H1 (cell line): ENCODE data around the gene PLXNA4. TPM values are rescaled to one million over a fixed set of nuclear protein-coding genes. Genes with fewer than 3 reads are reported as not detected.
A peak's percentile ranks its signal among the peaks of the same experiment; 100 is the strongest.

Source experiments
- CTCF ChIA-PET: fragments of 300-600 bp; sonication (Branson Sonifier 250); formaldehyde crosslinking; loops from one replicate; lab custom pipeline; 2021; ENCODE audit not compliant: partially characterized antibody; lab: Charles Lee
- POLR2A ChIA-PET: fragments of 300-600 bp; sonication (Branson Sonifier 250); formaldehyde crosslinking; loops from one replicate; lab custom pipeline; 2021; ENCODE audit warnings: inconsistent platforms; ENCODE audit not compliant: partially characterized antibody; lab: Charles Lee
- DNase-seq, 2 experiments: peaks; one replicate each; pipeline versions ENCODE4 v3.0.0 to v3.0.0-alpha.2; 2010 to 2022; ENCODE audit warnings: low spot score in 2 of 2, low read depth in 1 of 2, mixed read lengths in 1 of 2
- FAIRE-seq: peaks from 2 replicates; lab custom pipeline; 2011; peaks lifted over from hg19 to GRCh38; lab: Jason Lieb, UNC
- H2AFZ ChIP-seq: 2 replicates; pipeline ENCODE4 v1.8.1; 2012; ENCODE audit warnings: low read length, inconsistent platforms
- H2AK5ac ChIP-seq: 2 replicates; pipeline ENCODE4 v1.6.1; 2013; ENCODE audit warnings: low read depth, low read length
- H2BK120ac ChIP-seq: replicated peaks from 2 replicates; pipeline ENCODE3; 2013; ENCODE audit warnings: low read depth, low read length, inconsistent platforms
- H2BK12ac ChIP-seq: 2 replicates; pipeline ENCODE4 v1.6.1; 2013; ENCODE audit warnings: low read depth, low read length
- H2BK15ac ChIP-seq: 2 replicates; pipeline ENCODE4 v1.6.1; 2013; ENCODE audit warnings: low read length
- H2BK20ac ChIP-seq: 2 replicates; pipeline ENCODE4 v1.6.1; 2013; ENCODE audit warnings: low read length
- H2BK5ac ChIP-seq: 2 replicates; pipeline ENCODE4 v1.6.1; 2013; ENCODE audit warnings: low read depth, low read length
- H3K14ac ChIP-seq: 2 replicates; pipeline ENCODE4 v1.6.1; 2013; ENCODE audit warnings: inconsistent platforms; ENCODE audit not compliant: insufficient read length
- H3K18ac ChIP-seq: 2 replicates; pipeline ENCODE4 v1.6.1; 2013; ENCODE audit warnings: low read length; ENCODE audit errors: extremely low read depth
- H3K23ac ChIP-seq: 2 replicates; pipeline ENCODE4 v1.6.1; 2013; ENCODE audit warnings: inconsistent platforms; ENCODE audit not compliant: insufficient read length
- H3K23me2 ChIP-seq: 2 replicates; pipeline ENCODE4 v1.6.1; 2013; ENCODE audit warnings: low read depth, low read length
- H3K27ac ChIP-seq: 2 replicates; pipeline ENCODE4 v1.6.1; 2011; ENCODE audit warnings: low read depth, low read length, inconsistent platforms
- H3K27me3 ChIP-seq, 4 experiments: replicated peaks in 1 of 4; 1 replicate in 1 of 4; 2 replicates in 3 of 4; pipeline versions ENCODE4 v1.6.1 to v1.8.1; 2011 to 2013; ENCODE audit warnings: low read length in 3 of 4, mild to moderate bottlenecking in 3 of 4, inconsistent platforms in 2 of 4, mixed read lengths in 2 of 4, moderate library complexity in 1 of 4; ENCODE audit not compliant: control insufficient read depth in 3 of 4, insufficient read depth in 3 of 4; ENCODE audit errors: extremely low read depth in 1 of 4
- H3K36me3 ChIP-seq, 4 experiments: 2 replicates each; pipeline versions ENCODE4 v1.6.1 to v1.8.1; 2011 to 2013; ENCODE audit warnings: mild to moderate bottlenecking in 4 of 4, low read length in 3 of 4, moderate library complexity in 2 of 4, control low read depth in 1 of 4, inconsistent platforms in 1 of 4; ENCODE audit not compliant: insufficient read depth in 4 of 4, control insufficient read depth in 2 of 4
- H3K4ac ChIP-seq: replicated peaks from 2 replicates; pipeline ENCODE3; 2013; ENCODE audit warnings: low read length, low read depth, mixed read lengths, inconsistent platforms; ENCODE audit not compliant: insufficient read length
- H3K4me1 ChIP-seq, 4 experiments: replicated peaks in 1 of 4; 1 replicate in 1 of 4; 2 replicates in 3 of 4; pipeline versions ENCODE4 v1.6.1 to v1.8.1; 2011 to 2013; ENCODE audit warnings: low read length in 3 of 4, inconsistent platforms in 2 of 4, mixed read lengths in 1 of 4; ENCODE audit not compliant: insufficient read depth in 4 of 4, control insufficient read depth in 3 of 4
- H3K4me2 ChIP-seq, 2 experiments: 2 replicates each; pipeline versions ENCODE4 v1.6.1 to v1.8.1; 2011 to 2013; ENCODE audit warnings: low read depth in 2 of 2, low read length in 2 of 2, control low read depth in 1 of 2, inconsistent platforms in 1 of 2, mild to moderate bottlenecking in 1 of 2; ENCODE audit not compliant: insufficient read depth in 1 of 2
- H3K4me3 ChIP-seq, 4 experiments: fragments of 200-600, 300-600 bp in 1 of 4; sonication (generic), shearing (Covaris generic), sonication (Bioruptor Twin) in 1 of 4; 2 replicates each; pipeline versions ENCODE4 v1.5.1 to v1.8.1; 2011 to 2016; ENCODE audit warnings: low read length in 4 of 4, low read depth in 3 of 4, control low read depth in 2 of 4, inconsistent platforms in 2 of 4, mild to moderate bottlenecking in 2 of 4, mixed read lengths in 1 of 4, moderate library complexity in 1 of 4; ENCODE audit not compliant: insufficient read depth in 2 of 4; ENCODE audit errors: extremely low read depth in 1 of 4
- H3K56ac ChIP-seq: replicated peaks from 2 replicates; pipeline ENCODE3; 2013; ENCODE audit warnings: low read depth, mild to moderate bottlenecking, mixed read lengths, low read length, inconsistent platforms; ENCODE audit not compliant: insufficient read length
- H3K79me1 ChIP-seq: 2 replicates; pipeline ENCODE4 v1.6.1; 2013; ENCODE audit warnings: low read depth, low read length, control low read depth
- H3K79me2 ChIP-seq, 2 experiments: 2 replicates each; pipeline versions ENCODE4 v1.6.1 to v1.8.1; 2012 to 2013; ENCODE audit warnings: low read length in 2 of 2, mild to moderate bottlenecking in 2 of 2, inconsistent platforms in 1 of 2; ENCODE audit not compliant: insufficient read depth in 2 of 2, control insufficient read depth in 1 of 2
- H3K9ac ChIP-seq, 4 experiments: replicated peaks in 1 of 4; 1 replicate in 1 of 4; 2 replicates in 3 of 4; pipeline versions ENCODE4 v1.6.1 to v1.8.1; 2011 to 2013; ENCODE audit warnings: low read depth in 3 of 4, low read length in 3 of 4, control low read depth in 2 of 4, mild to moderate bottlenecking in 2 of 4, moderate library complexity in 2 of 4, inconsistent platforms in 1 of 4; ENCODE audit errors: extremely low read depth in 1 of 4
- H3K9me3 ChIP-seq, 2 experiments: 2 replicates each; pipeline versions ENCODE4 v1.6.1 to v1.8.1; 2012 to 2013; ENCODE audit warnings: mild to moderate bottlenecking in 2 of 2, moderate library complexity in 2 of 2, control low read depth in 1 of 2, inconsistent platforms in 1 of 2, low read depth in 1 of 2, low read length in 1 of 2, mixed read lengths in 1 of 2; ENCODE audit not compliant: insufficient read depth in 2 of 2
- H4K20me1 ChIP-seq, 2 experiments: replicated peaks in 1 of 2; 2 replicates each; pipeline versions ENCODE3 to v1.8.1; 2011 to 2013; ENCODE audit warnings: inconsistent platforms in 2 of 2, low read length in 2 of 2, mild to moderate bottlenecking in 1 of 2; ENCODE audit not compliant: insufficient read depth in 2 of 2, control insufficient read depth in 1 of 2
- H4K5ac ChIP-seq: 2 replicates; pipeline ENCODE4 v1.6.1; 2013; ENCODE audit warnings: low read length, low read depth, mixed read lengths, inconsistent platforms; ENCODE audit not compliant: insufficient read length
- H4K8ac ChIP-seq: 2 replicates; pipeline ENCODE4 v1.8.0; 2013; ENCODE audit warnings: mild to moderate bottlenecking, moderate library complexity, low read length, inconsistent platforms; ENCODE audit not compliant: insufficient read depth; ENCODE audit errors: extremely low read depth
- H4K91ac ChIP-seq: replicated peaks from 2 replicates; pipeline ENCODE3; 2013; ENCODE audit warnings: low read length, mixed read lengths, inconsistent platforms; ENCODE audit not compliant: insufficient read length
- ATF2 ChIP-seq: IDR thresholded peaks from 2 replicates; pipeline ENCODE4 v1.6.1; 2012; ENCODE audit warnings: low read length, inconsistent platforms
- CHD2 ChIP-seq: IDR thresholded peaks from 2 replicates; pipeline ENCODE4 v1.6.1; 2012; ENCODE audit warnings: low read length, improper control_type of control experiment
- POLR2A ChIP-seq, 2 experiments: IDR thresholded peaks; 1 replicate in 1 of 2; 2 replicates in 1 of 2; pipeline ENCODE4 v1.6.1; 2011; ENCODE audit warnings: low read depth in 2 of 2, low read length in 2 of 2, mild to moderate bottlenecking in 2 of 2; ENCODE audit errors: control extremely low read depth in 1 of 2
- WGBS, 2 experiments: shearing (Covaris generic) in 1 of 2; methylation state at CpG; one replicate each; pipeline versions ENCODE4 v1.1.6 to v1.1.7; 2013 to 2015; ENCODE audit warnings: low lambda C conversion rate in 2 of 2, mixed read lengths in 2 of 2, inconsistent platforms in 1 of 2, low coverage in 1 of 2, missing lambda C conversion rate in 1 of 2; ENCODE audit not compliant: insufficient replicate concordance in 2 of 2, insufficient coverage in 1 of 2, insufficient read length in 1 of 2; ENCODE audit errors: extremely low coverage in 1 of 2, missing lambda C conversion rate in 1 of 2; 5-methylcytosine and 5-hydroxymethylcytosine counted together
- polyA plus RNA-seq, 7 experiments: library from polyadenylated mRNA; depleted of rRNA in 3 of 7; stranded (reverse) in 5 of 7; unstranded in 2 of 7; fragments of >200 nt in 5 of 7; fragments of 200-250 nt in 2 of 7; gene quantifications; 1 replicate in 5 of 7; 2 replicates in 1 of 7; 4 replicates in 1 of 7; pipeline versions ENCODE4 v1.2.1 to v1.2.3, GENCODE V29; 2011 to 2013; ENCODE audit warnings: missing spikeins in 2 of 7, mixed read lengths in 2 of 7
- total RNA-seq: library from RNA; stranded (reverse); fragmentation: NEBNext Ultra II Directional; extraction: Animal tissue kit (Norgen Biotek cat#: 25700); gene quantifications from 2 replicates; pipeline ENCODE4 v1.2.1, GENCODE V29; 2021

The PLXNA4 gene
- total and polyA plus RNA-seq, 2 of the 8 experiments (the other 6 are each of a cell fraction or from before 2014, with no cell fraction given): 0.76 to 0.79 TPM

- Histone ChIP-seq H4K20me1 (no peaks in the 10 kb centered on the region), H3K79me1 (no peaks in the 10 kb centered on the region), H3K56ac (no peak overlapping the region), H2BK20ac (no peak overlapping the region), H3K4me2 (no peak overlapping the region), H3K4me3 (no peak overlapping the region), H4K8ac (no peak overlapping the region), H3K23ac (no peak overlapping the region), H3K18ac (no peak overlapping the region), H4K91ac (peak overlapping the region; percentile 3), H2AFZ (no peak overlapping the region), H3K36me3 (no peaks in the 10 kb centered on the region), H3K4ac (no peak overlapping the region), H2AK5ac (no peak overlapping the region), H3K79me2 (no peaks in the 10 kb centered on the region), H2BK12ac (peak overlapping the region; percentile 60; the same call in 1 of the 2 replicates), H2BK5ac (peak overlapping the region; percentile 38; the same call in 1 of the 2 replicates), H2BK15ac (peak overlapping the region; percentile 46; the same call in 1 of the 2 replicates), H3K27ac (no peak overlapping the region), H3K23me2 (no peaks in the 10 kb centered on the region), H2BK120ac (no peak overlapping the region), H3K9ac (no peak overlapping the region), H3K14ac (no peak overlapping the region), H4K5ac (no peak overlapping the region), H3K4me1 (no peaks in the 10 kb centered on the region; a peak in 1 of 7 replicates), H3K9me3 (no peaks in the 10 kb centered on the region), H3K27me3 (no peaks in the 10 kb centered on the region; a peak in 1 of 7 replicates)
- DNase-seq (no peak), FAIRE-seq (no peak)
- POLR2A ChIA-PET: no interaction called here
- 90% methylated on average over 10 of the region's 10 CpGs; no CpG with 5 or more reads in 1 of the 2 experiments for WGBS, 2 experiments
- CTCF ChIA-PET: interaction anchor here (1.5 to 1.9 kb wide), 2 partner anchors 9 to 34 kb away, joined by 4 read pairs; no protein-coding TSS in a partner anchor
- TF ChIP-seq POLR2A (IDR thresholded peaks at IDR 0.05; ENCODE audit: control extremely low read depth in 1 of 2, low read depth in 2 of 2, low read length in 2 of 2): no peak
- TF ChIP-seq ATF2: no peak
- TF ChIP-seq CHD2: no peak
Observed at GRCh38 chr7:132083126-132083525, 493.1 kb downstream of the PLXNA4 start.
